UCSD-AML1 (cell line): Measurements from ENCODE around the gene TRAPPC3L.

ENCODE experiments used
- DNase-seq: peaks from one replicate; lab custom pipeline; 2025; ENCODE audit not compliant: unreplicated experiment; lab: John Stamatoyannopoulos, UW

The TRAPPC3L gene

DNA sequence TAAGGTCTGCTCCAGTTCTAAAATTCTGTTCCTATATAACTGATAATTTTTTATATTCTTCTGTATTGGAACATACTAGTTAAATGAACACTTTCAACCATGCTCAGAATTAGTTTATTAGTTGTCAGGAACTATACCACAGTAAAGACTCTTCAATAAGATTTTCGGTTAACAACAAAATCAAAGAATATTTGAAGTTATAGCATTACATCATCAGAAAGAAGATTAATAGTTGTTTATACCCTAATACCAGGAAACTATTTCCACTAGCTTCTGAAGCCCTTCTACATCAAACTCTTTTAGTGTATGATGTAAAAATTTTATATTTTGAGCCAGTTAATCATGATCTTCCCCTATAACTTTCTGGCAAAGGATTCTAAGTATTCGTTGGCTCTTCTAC lies 14.6 kb upstream of the TRAPPC3L start:
- DNase-seq: no peak

DNA sequence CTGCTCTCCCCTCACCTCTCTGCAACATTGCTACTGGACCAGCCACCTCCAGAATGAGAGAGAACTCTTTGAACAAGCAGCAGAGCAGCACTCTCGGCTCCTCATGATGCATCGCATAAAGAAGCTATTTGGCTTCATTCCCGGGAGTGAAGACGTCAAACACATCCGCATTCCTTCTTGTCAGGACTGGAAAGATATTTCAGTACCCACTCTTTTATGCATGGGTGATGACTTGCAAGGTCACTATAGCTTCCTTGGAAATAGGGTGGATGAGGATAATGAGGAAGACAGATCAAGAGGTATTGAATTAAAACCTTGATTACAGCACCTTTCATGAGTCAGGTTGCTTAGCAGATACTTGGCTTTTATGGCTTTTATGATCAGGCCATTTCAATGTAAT lies 12.4 kb upstream of the TRAPPC3L start:
- DNase-seq: no peak

DNA sequence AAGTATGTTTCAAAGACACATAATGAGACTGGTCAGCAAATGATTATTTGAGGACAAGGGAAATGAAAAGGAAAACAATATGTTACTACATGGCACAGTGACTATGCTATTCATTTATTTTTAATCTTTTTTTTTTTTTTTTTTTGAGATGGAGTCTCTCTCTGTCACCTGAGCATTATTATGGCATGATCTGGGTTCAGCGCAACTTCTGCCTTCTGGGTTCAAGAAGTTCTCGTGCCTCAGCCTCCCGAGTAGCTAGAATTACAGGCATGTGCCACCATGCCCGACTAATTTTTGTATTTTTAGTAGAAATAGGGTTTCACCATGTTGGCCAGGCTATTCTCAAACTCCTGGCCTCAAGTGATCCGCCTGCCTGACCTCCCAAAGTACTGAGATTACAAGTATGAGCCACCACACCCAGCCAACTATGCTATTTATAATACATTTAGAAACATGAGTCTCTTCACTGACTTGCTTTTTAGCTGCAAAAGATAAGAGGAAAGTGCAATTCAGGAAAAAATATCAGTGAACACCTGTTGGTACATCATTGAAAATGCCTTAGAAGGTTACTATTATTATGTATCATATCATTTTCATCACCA lies 11.4 kb upstream of the TRAPPC3L start:
- DNase-seq: no peak

DNA sequence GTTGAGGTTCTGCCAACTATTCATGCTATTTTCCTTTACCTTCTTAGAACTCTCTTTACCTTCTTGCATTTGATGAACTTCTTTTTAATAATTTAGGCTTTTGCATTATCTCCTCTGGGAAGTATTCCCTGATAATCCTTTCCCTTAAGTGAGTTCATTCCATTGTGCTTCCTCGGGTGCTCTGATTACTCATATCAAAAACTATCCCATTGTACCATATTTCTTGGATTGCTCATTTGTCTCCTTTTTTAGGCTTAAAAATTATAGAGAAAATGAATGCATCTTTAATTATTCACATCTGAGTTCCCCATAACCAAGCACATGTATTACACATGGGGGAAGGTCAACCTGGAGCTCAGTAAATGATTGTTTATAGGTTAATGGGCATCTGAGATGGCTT lies 10.6 kb upstream of the TRAPPC3L start:
- DNase-seq: no peak

DNA sequence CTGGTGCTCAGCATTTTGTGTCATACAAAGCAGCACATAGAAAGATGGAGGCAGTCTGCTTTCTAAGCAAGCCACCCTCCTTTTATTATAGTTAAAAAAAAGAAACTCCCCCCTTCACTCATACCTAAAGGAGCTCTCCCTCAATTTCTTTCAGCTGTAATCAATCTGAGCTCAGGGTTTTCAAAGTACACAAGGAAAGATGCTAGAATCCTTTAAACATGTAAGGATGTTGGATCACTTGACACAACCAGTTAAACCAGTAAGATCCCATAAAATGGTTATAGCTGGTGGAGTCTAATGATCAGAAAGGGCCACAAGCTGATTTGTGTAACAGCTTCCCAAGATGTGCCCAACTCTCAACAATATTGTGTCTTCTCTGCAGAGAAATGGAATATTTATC lies 8.0 kb upstream of the TRAPPC3L start, which contains the start of gene CALHM4:
Gene CALHM4, plus strand, starts transcription at position 301 of the 400 bp plus-strand sequence. Its CDS starts 43 bp downstream, at position 344.
- no peak for DNase-seq

DNA sequence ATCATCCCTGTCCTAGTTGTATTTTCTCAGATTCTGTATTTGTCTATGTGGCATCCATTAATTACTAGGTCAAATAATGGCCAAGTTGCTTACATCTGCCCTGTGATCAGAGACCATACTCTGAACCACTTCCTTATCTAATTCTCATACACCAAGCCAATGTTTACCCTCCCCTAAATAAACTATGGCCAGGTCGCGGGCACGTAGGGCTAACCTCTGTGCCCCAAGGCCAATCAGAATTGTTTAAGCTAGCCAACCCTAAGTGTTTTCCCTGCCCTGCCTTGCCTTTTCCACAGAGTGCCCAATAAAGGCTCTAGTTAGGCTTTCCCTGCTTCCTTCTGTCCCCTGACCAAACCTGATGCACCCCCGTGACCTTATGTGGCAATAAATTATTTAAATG lies 5.3 kb upstream of the TRAPPC3L start:
- DNase-seq: peak; percentile 8

DNA sequence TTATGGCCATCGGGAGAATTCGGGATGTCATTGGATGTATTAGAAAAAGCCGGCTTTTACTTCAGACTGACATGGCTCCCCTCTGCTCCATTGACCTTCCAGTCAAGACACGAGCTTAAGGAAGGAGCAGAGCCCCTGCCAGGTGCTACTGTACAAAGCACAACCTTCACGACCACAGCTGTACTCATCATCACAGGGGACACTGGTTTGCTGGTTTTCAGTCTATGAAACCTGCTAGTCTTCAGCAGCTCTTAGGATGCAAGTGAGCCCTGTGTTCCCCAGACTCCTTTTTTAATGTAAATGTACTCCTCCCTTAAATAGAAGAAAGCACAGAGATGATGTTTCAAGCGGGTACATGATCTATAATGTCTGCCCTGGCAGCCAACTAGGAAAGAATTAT lies 1.9 kb upstream of the TRAPPC3L start:
- no peak for DNase-seq

DNA sequence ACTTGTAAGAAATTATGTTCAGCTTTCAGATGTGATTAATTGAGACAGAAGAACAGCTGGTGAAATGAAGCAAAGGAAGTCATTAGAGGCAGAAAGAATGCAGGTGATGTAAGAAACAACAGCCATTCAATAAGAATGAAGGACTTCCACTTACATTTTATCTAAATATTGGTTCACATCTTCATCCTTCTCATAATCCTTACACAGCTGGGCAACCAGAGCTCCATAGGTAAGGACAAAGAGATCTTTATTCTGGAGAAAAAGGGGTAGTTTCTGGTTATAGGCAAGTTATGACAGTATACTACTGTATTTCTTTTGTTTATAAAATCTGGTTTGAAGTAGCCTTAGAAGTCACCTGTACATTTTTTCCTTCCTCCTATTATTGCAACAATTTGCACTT lies 2.3 kb downstream of the TRAPPC3L start:
- no peak for DNase-seq

DNA sequence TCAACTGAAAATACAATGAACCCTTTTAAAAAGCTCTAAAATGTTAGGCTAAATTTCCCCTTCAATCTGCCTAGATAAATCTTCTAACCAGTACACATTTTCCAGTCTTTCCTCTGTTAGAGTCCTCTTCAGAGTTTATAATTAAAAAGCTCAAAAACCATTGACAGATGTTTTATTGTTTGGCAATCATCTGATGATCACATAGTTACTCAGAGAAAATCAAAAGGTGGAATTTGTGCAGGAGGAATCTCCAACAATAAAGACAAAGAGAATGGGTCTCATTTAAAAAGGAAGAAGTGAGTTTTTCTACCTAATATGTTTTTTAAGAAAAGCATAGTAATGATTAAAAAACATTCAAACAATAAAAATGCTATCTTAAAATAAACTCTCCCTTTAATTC lies 3.1 kb downstream of the TRAPPC3L start:
- no peak for DNase-seq

DNA sequence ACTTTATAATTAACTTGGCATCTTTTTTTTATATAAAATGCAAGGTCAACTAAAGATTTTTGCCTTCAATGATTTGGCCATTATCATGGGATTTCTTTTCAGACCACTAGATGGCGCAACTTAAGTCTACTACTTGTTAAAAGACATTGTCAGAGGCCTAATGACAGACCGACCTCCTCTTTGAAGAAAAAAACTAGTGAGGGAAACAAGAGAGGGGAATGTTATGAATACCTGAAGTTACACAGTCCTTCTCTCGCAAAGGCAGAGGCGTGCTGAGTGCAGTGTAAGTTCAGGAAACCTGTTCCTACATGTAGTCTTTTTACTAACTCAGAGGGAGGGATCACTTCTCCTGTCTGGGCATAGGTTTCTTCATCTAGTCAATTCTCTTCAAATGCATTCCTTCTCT lies 9.3 kb downstream of the TRAPPC3L start:
- peak; percentile 14 for DNase-seq

DNA sequence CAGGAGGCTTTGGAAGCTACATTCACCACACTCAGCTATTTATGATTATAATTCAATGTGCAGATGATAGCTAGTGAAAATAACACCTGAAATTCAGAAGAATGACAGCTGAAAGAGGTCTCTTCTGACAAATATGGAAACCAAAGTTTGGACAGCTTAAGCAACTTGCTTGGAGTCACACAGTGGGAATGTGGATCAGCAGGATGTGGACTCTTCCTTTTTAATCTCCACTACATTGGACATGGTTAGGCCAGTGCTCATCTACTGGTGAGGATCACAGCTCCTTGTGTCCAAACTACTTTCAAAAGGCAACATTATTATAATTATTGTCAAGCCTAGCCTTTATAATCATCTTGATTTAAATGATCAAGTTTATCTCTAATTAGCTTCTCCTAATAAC lies 10.4 kb downstream of the TRAPPC3L start:
- DNase-seq: no peak

DNA sequence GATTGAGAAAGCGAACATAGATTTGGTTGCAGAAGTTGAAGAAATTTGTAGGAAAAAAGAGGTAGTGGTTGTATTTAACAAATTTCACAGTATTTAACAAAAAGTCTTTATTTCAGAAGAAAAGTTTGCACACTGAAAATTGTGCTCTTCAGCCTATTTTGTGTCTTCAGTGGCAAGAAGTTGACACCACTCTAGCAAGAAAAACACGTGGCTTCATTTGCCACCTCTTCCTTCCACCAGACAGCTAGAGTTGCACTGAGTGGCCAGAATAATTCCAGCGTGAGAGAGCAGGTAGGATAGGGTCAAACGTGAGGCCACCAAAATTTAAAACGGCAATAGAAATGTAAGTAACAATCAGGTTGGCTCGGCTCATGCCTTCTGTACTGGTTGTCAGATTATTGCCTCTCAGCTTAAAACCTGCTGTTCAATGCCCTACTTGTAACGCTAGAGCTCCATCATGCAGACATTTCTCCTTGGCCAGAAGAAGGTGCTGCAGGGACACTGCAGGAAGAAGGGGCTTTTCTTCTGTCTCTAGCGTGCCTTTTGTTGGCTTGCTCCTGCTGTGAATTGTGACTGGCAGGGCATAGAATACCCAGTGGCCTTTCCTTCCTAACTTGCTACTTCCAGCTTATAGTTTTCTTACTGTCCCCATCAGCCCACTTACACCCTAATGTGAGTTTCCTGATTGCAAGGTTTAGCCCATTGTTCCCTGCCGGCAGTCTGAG lies 12.1 kb downstream of the TRAPPC3L start:
- no peak for DNase-seq

DNA sequence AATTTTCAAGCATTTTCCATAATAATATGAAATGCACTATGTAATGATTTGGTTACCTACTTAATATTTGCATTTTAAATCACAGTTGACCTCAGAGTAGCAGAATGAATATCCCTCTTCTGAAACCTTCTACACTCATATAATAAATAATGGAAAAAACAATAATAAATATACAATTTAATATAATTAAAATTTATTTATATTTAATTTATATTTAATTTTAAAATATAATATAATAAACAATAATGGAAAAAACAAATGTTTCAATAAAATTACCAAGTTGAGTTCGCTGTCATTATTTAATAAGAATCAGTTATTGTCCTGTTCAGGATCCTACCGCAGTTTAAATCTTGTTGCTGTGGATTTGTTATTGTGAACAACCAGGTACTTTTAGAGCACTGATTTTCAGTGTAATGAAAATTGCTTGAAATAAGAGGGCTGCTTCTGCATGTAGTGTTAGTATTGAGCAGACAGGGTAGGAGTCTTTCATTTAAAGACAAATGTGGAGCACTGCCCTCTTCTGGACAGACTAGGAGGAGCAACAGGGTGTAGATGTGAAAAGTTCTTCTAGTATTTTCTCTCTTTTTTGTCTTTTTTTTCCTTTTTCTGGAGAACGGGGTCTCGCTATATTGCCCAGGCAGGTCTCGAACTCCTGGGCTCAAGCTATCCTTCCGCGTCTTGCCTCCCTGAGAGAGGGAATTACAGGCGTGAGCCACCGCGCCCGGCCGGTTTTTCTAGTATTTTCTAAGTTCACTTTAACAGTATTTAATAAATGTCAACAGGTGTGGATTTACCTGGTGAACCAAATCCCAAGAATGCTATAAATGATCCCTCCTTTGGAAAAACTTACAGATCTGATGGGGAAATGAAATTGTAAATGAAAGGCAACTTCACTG lies 13.6 kb downstream of the TRAPPC3L start:
- peak; percentile 17 for DNase-seq

DNA sequence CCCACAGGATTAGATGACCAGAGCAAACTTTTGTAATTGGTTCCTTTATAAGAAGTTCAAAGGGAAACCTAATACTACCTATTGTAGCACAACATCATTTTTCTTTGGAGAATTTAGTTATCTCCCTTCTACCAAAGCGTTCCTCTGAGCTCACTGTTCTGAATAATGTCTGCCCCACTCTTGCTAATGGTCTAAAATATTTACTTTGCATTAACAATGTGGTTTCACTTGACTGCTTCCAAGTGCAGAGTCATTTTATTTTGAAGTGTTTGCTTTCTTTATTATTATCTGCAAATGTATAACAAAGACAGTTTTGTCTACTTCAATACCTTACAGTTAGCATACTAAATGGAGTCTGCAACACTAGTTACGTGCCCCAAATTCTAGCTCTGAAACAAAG lies 15.0 kb downstream of the TRAPPC3L start:
- DNase-seq: no peak

DNA sequence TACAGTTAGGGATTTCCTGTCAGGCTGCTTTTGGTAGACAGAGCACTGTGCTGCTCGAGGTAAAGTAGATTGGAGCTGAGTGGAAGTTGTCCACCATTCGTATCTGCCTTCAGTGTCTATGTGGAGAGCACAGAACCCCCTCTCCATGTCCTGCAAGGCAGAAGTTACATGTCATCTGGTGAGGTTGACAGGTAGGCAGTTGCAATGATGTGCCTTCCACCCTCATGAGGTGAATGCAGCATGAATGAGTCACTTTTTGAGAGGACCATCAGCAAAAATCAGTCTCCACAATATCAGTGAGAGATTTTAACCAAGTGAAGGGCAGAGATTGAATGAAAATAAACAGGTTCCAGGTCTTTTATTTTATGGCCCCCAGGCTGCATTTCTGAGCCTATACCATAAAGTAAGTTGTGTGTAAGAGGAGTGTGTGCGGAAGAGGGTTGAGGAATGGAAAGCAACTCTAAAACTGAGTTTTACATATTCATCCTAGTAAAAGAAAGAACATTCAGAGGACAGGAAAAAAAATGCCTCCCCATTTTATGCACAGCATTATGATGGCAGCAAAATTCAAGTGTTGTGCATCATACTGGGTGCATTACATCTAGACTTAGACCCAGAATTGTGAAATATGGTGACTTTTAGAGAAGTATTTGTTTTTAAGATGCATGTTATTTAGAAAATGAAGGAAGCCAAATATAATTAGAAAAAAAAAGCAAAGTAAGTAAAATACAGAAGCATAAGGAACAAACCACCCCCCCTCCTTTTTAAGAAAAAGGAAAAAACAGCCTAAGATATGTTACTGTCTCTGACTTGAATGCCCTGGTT lies 15.8 kb downstream of the TRAPPC3L start:
- DNase-seq: peak; percentile 10

DNA sequence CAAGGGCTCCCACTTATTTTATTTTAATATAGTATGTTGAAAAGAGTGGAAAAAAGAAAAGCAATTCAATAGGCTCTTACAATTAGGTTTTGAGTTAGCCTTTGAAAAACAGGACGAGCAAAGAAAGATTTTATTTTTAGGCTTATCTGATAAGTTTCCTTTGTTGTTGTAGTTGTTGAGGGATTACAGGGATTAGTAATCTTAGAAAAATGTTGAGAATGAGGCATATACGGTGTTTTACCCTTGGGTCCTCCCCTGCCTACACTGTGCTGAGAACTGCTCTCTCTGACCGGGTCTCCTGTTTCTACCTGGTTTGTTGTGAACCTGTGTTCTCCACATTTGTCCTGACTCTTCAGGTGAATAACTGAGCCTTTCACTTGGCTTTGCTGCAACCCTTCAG lies 16.7 kb downstream of the TRAPPC3L start:
- no peak for DNase-seq

DNA sequence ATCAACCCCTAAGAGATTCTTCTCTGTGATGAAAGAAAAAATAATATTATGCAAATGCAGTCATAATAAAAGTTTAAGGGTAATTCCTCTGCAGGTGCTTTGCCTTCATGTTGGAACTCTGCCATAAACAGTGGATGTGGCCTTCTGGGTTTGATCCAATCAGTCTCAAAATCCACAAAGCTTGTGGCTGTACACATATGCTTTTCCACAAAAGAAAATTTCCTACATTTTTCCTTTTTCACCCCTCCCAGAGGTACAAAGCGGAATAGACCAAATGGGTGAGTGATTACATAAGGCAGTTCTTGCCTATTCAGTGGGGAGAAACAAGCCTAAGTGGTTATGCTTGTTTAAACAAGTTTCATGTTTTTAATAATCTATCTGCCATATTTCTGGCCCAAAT lies 17.4 kb downstream of the TRAPPC3L start:
- no peak for DNase-seq

DNA sequence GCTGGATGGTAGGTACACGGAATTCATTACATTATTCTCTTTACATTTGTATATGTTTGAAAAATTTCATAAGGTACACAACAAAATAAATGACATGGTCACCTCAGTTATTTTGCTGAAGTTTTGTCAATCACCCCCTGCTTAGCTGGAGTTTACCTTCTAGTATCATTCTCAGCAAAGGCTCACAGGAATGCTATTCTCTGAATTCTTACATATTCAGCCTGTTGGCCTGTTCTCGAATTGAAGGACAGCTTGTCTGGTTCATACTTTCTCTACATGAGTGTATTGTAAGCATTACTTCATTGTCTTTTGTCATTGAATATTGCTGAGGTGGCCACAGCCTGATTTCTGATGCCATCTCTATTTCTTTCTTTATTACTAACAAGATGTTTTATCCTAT lies 21.2 kb downstream of the TRAPPC3L start:
- DNase-seq: no peak

DNA sequence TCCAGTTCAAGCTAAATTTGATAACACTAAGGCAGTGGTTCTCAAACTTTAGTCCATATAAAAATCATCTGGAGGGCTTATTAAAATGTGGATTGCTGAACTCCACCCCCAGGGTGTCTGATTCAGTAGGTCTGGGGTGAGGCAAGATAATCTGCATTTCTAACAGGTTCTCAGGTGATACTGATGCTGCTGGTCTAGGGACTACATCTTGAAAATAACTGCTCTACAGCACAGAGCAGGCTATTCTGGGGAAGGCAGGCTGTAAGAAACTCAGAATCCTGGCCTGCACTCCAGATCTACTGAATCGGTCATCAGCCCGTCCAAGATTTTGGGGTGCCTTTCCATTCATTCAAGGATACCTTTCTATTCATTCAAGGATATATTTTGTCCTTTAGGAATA lies 22.6 kb downstream of the TRAPPC3L start:
- DNase-seq: no peak

DNA sequence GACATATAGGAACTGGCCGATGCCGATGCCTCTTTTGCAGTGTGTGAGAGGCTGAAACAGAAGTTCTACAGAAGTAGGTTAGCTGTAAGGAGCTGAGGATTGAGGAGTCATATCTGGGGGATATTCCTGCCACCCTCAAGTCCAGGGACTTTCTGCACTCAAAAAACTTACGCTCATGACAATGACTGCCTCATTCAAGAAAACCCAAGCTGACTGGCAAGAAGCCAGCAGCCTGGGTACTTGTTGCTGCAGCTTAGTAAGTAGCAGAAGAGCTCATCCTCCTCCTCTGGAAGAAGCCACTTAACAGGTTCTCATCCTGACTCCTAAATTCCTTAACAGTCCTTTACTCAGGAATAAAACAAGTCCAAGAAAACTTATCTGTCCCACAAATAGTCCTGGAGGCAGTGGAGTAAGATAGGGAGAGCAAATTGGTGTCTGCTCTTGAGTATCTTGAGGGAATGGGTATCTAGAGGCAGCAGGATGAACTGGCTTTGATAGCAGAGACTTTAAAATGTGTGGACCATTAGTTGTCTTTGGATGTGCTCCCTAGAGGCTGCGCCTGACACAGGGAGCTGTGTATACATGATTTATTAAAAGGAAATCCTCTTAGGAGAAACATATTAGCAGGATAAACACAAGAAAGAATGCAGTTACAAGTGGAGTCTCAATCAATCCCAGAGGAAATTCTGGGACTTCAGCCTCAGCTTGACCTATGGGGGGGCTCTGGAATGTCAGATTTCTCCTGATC lies 26.7 kb downstream of the TRAPPC3L start:
- DNase-seq: no peak
